HL-60 (cell line): ENCODE measurements around the gene AGAP1.

Experiments
- DNase-seq, 2 experiments: peaks; one replicate each; pipeline ENCODE4 v3.0.0-alpha.2; 2010 to 2020; ENCODE audit warnings: low read depth in 1 of 2, low spot score in 1 of 2
- H3K27ac ChIP-seq: fragments of 250-450 bp; sonication (Bioruptor Pico); replicated peaks from 2 replicates; pipeline ENCODE4 v1.5.1; 2020; ENCODE audit warnings: mild to moderate bottlenecking, moderate library complexity
- H3K27me3 ChIP-seq: fragments of 250-450 bp; sonication (Bioruptor Pico); 2 replicates; pipeline ENCODE4 v1.5.1; 2021; ENCODE audit warnings: mild to moderate bottlenecking, moderate library complexity; ENCODE audit not compliant: insufficient read depth, poor library complexity, severe bottlenecking
- H3K4me3 ChIP-seq: replicated peaks from 2 replicates; pipeline ENCODE4 v1.5.1; 2011; ENCODE audit warnings: mild to moderate bottlenecking, control low read depth, low read length; ENCODE audit not compliant: insufficient read depth
- CTCF ChIP-seq: IDR thresholded peaks from one replicate; pipeline ENCODE4 v1.5.1; 2011; ENCODE audit warnings: low read length, control low read depth, inconsistent platforms; ENCODE audit not compliant: insufficient read depth
- GABPA ChIP-seq: IDR thresholded peaks from 2 replicates; pipeline ENCODE4 v1.6.1; 2012; ENCODE audit warnings: low read depth
- POLR2AphosphoS5 ChIP-seq: IDR thresholded peaks from 2 replicates; pipeline ENCODE4 v1.6.1; 2012; ENCODE audit warnings: low read depth
- SPI1 ChIP-seq: IDR thresholded peaks from 2 replicates; pipeline ENCODE4 v1.6.1; 2012; ENCODE audit warnings: low read depth, mild to moderate bottlenecking, borderline replicate concordance
- TF ChIP-seq, protein P1 (sequence below): IDR thresholded peaks from 2 replicates; pipeline ENCODE4 v1.6.1; 2012; ENCODE audit warnings: low read depth; ENCODE audit not compliant: insufficient replicate concordance

AGAP1 gene

GRCh38 chr2:236082061-236082460 lies 588.2 kb downstream of the AGAP1 start:
- no peak for DNase-seq
- TF ChIP-seq SPI1 (no peak), POLR2AphosphoS5 (no peak), GABPA (no peak), CTCF (no peak)
- TF ChIP-seq, protein P1, sequence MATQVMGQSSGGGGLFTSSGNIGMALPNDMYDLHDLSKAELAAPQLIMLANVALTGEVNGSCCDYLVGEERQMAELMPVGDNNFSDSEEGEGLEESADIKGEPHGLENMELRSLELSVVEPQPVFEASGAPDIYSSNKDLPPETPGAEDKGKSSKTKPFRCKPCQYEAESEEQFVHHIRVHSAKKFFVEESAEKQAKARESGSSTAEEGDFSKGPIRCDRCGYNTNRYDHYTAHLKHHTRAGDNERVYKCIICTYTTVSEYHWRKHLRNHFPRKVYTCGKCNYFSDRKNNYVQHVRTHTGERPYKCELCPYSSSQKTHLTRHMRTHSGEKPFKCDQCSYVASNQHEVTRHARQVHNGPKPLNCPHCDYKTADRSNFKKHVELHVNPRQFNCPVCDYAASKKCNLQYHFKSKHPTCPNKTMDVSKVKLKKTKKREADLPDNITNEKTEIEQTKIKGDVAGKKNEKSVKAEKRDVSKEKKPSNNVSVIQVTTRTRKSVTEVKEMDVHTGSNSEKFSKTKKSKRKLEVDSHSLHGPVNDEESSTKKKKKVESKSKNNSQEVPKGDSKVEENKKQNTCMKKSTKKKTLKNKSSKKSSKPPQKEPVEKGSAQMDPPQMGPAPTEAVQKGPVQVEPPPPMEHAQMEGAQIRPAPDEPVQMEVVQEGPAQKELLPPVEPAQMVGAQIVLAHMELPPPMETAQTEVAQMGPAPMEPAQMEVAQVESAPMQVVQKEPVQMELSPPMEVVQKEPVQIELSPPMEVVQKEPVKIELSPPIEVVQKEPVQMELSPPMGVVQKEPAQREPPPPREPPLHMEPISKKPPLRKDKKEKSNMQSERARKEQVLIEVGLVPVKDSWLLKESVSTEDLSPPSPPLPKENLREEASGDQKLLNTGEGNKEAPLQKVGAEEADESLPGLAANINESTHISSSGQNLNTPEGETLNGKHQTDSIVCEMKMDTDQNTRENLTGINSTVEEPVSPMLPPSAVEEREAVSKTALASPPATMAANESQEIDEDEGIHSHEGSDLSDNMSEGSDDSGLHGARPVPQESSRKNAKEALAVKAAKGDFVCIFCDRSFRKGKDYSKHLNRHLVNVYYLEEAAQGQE = no peak

GRCh38 chr2:236083934-236084333 lies 590.1 kb downstream of the AGAP1 start:
- Histone ChIP-seq H3K27ac (no peak overlapping the region), H3K4me3 (no peak overlapping the region), H3K27me3 (no peaks in the 10 kb centered on the region)
- TF ChIP-seq, protein P1 = no peak
- no peak for TF ChIP-seq POLR2AphosphoS5
- TF ChIP-seq CTCF = no peak
- no peak for TF ChIP-seq GABPA
- TF ChIP-seq SPI1 = no peak
- DNase-seq = no peak

More at GRCh38 chr2:236082061-236082460, 588.2 kb downstream of the AGAP1 start:
- no peak overlapping the region for H3K27ac ChIP-seq
- H3K4me3 ChIP-seq = no peak overlapping the region
- no peaks in the 10 kb centered on the region for H3K27me3 ChIP-seq

DNA sequence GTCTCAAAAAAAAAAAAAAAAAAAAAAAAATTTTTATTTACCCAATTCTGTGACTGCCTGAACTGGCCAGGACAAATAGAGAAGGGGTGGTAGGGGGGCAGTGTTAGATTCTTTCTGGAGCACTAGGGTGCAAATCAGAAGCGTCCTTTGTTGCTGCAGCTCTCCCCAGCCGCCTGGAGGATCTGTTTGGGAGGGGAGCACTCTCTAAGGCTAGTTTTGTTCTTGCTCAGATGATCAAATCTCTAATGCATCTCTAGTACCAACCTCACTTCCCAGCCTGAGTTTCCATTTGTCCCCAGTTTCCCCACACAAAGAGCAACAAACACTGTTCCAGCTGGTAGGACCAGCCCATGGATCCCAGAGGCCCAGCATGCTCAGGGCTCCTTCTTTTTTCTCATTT lies 591.4 kb downstream of the AGAP1 start:
- no peak for DNase-seq
- no peaks in the 10 kb centered on the region for H3K27me3 ChIP-seq
- H3K4me3 ChIP-seq = no peak overlapping the region
- H3K27ac ChIP-seq = no peak overlapping the region
- TF ChIP-seq POLR2AphosphoS5 (no peak), SPI1 (no peak), CTCF (no peak), GABPA (no peak)
- TF ChIP-seq, protein P1 = no peak
